B cell (primary cell): ENCODE results near the gene ZNF14. TPM values are rescaled to one million over a fixed set of nuclear protein-coding genes. Genes with fewer than 3 reads are reported as not detected.

Source experiments
- ATAC-seq: fragments of 200-7000 bp; cut with Tn5 transposase; one replicate; pipeline ENCODE4 v1.10.0; 2021; ENCODE audit warnings: low read depth, mild to moderate bottlenecking, moderate number of reproducible peaks, moderate library complexity
- CTCF ChIA-PET: fragments of 350-600 bp; sonication (Branson Sonifier 250); formaldehyde crosslinking; loops from one replicate; lab custom pipeline; 2021; ENCODE audit warnings: antibody characterized with exemption, inconsistent platforms; lab: Charles Lee
- POLR2A ChIA-PET: fragments of 350-600 bp; sonication (Branson Sonifier 250); formaldehyde crosslinking; loops from one replicate; lab custom pipeline; 2021; ENCODE audit warnings: antibody characterized with exemption; lab: Charles Lee
- DNase-seq: peaks from one replicate; pipeline ENCODE4 v3.0.0; 2013
- H2AFZ ChIP-seq: 2 replicates; pipeline ENCODE4 v1.6.1; 2012; ENCODE audit warnings: mild to moderate bottlenecking, low read depth, low read length; ENCODE audit not compliant: insufficient read depth, poor library complexity, severe bottlenecking
- H3K27ac ChIP-seq, 2 donors: 1 replicate in 1 of 2; 2 replicates in 1 of 2; pipeline ENCODE4 v1.5.1; 2012 to 2013; ENCODE audit warnings: low read length in 2 of 2, mild to moderate bottlenecking in 2 of 2, moderate library complexity in 1 of 2
- H3K27me3 ChIP-seq, 4 experiments: fragments of 200-600 bp in 1 of 4; sonication (generic) in 1 of 4; replicated peaks in 1 of 4; 1 replicate in 2 of 4; 2 replicates in 2 of 4; pipeline versions ENCODE4 v1.6.1 to v1.7.0; 2013 to 2016; ENCODE audit warnings: low read length in 3 of 4, mild to moderate bottlenecking in 2 of 4, mixed read lengths in 1 of 4, moderate library complexity in 1 of 4; ENCODE audit not compliant: insufficient read depth in 4 of 4, control insufficient read depth in 3 of 4; ENCODE audit errors: control extremely low read depth in 1 of 4
- H3K36me3 ChIP-seq, 2 experiments: replicated peaks in 1 of 2; 1 replicate in 1 of 2; 2 replicates in 1 of 2; pipeline versions ENCODE4 v1.6.1 to v1.7.1; 2013; ENCODE audit warnings: low read length in 1 of 2; ENCODE audit not compliant: insufficient read depth in 2 of 2, control insufficient read depth in 1 of 2; ENCODE audit errors: control extremely low read depth in 1 of 2, extremely low read depth in 1 of 2
- H3K4me1 ChIP-seq, 2 donors: fragments of 200-600 bp in 1 of 2; sonication (generic) in 1 of 2; 1 replicate in 1 of 2; 2 replicates in 1 of 2; pipeline versions ENCODE4 v1.5.1 to v1.6.1; 2013 to 2017; ENCODE audit warnings: low read length in 2 of 2; ENCODE audit not compliant: control insufficient read depth in 2 of 2, insufficient read depth in 2 of 2
- H3K4me2 ChIP-seq: replicated peaks from 2 replicates; pipeline ENCODE3; 2012; ENCODE audit warnings: mild to moderate bottlenecking, low read depth, low read length; ENCODE audit not compliant: poor library complexity, severe bottlenecking
- H3K4me3 ChIP-seq, 5 experiments: fragments of 200-600 bp in 1 of 5; sonication (generic) in 1 of 5; 1 replicate in 3 of 5; 2 replicates in 2 of 5; pipeline versions ENCODE4 v1.5.1 to v1.7.0; 2011 to 2016; ENCODE audit warnings: low read length in 4 of 5, mild to moderate bottlenecking in 4 of 5, low read depth in 2 of 5, control low read depth in 1 of 5, moderate library complexity in 1 of 5; ENCODE audit not compliant: insufficient read depth in 1 of 5; ENCODE audit errors: control extremely low read depth in 1 of 5, extremely low read depth in 1 of 5
- H3K79me2 ChIP-seq: fragments of 200-600 bp; sonication (generic); one replicate; pipeline ENCODE4 v1.6.0; 2016; ENCODE audit warnings: low read length; ENCODE audit not compliant: control insufficient read depth, insufficient read depth
- H3K9ac ChIP-seq: fragments of 200-600 bp; sonication (generic); 2 replicates; pipeline ENCODE4 v1.6.1; 2017; ENCODE audit warnings: mild to moderate bottlenecking, low read length, moderate library complexity
- H3K9me3 ChIP-seq, 3 donors: one replicate each; pipeline versions ENCODE4 v1.6.1 to v1.7.1; 2013; ENCODE audit warnings: low read length in 2 of 3; ENCODE audit not compliant: control insufficient read depth in 2 of 3, insufficient read depth in 1 of 3; ENCODE audit errors: control extremely low read depth in 1 of 3
- H4K20me1 ChIP-seq: 2 replicates; pipeline ENCODE4 v1.6.0; 2012; ENCODE audit warnings: mild to moderate bottlenecking, low read length; ENCODE audit not compliant: insufficient read depth, control insufficient read depth, poor library complexity, severe bottlenecking
- H3K27ac Mint-ChIP-seq: one replicate; pipeline ENCODE4 v1.8.0; 2021; ENCODE audit warnings: mixed read lengths
- H3K27me3 Mint-ChIP-seq: one replicate; pipeline ENCODE4 v1.8.0; 2021; ENCODE audit warnings: mixed read lengths
- H3K4me1 Mint-ChIP-seq: one replicate; pipeline ENCODE4 v1.8.0; 2021; ENCODE audit warnings: mixed read lengths
- H3K4me3 Mint-ChIP-seq: one replicate; pipeline ENCODE4 v1.8.0; 2021; ENCODE audit warnings: mixed read lengths
- H3K9me3 Mint-ChIP-seq: one replicate; pipeline ENCODE4 v1.8.0; 2022; ENCODE audit warnings: mixed read lengths; ENCODE audit not compliant: insufficient read depth
- EZH2 ChIP-seq: IDR thresholded peaks from 2 replicates; pipeline ENCODE4 v1.6.1; 2012; ENCODE audit warnings: borderline replicate concordance, low read depth, mild to moderate bottlenecking, moderate library complexity, low read length; ENCODE audit not compliant: insufficient read depth, poor library complexity, severe bottlenecking
- WGBS: methylation state at CpG from one replicate; pipeline ENCODE4 v1.1.5; 2013; ENCODE audit warnings: missing lambda C conversion rate; ENCODE audit not compliant: insufficient coverage; 5-methylcytosine and 5-hydroxymethylcytosine counted together
- intact Hi-C: fragments of 100-400 bp; cut with micrococcal nuclease; formaldehyde crosslinking; loops from one replicate; pipeline ENCODE4 v1.10.0; 2022
- polyA plus RNA-seq: library from polyadenylated mRNA; depleted of rRNA; stranded (reverse); fragments of >200 nt; gene quantifications from 2 replicates; pipeline ENCODE4 v1.2.3, GENCODE V29; 2012
- total RNA-seq, 2 donors: library from RNA; stranded (reverse); fragments of 120-200 nt in 1 of 2; gene quantifications; 1 replicate in 1 of 2; 2 replicates in 1 of 2; pipeline versions ENCODE4 v1.2.3 to v1.2.4, GENCODE V29; 2013 to 2022
- TF ChIP-seq, protein P1 (sequence below): fragments of 200-600 bp; IDR thresholded peaks from one replicate; pipeline ENCODE4 v1.8.0; 2022; ENCODE audit warnings: antibody characterized with exemption, mild to moderate bottlenecking

ZNF14 gene
- total and polyA plus RNA-seq, 2 donors (not counting 1 experiment from before 2014, with no cell fraction given) = 3.4 to 21.0 TPM

DNA sequence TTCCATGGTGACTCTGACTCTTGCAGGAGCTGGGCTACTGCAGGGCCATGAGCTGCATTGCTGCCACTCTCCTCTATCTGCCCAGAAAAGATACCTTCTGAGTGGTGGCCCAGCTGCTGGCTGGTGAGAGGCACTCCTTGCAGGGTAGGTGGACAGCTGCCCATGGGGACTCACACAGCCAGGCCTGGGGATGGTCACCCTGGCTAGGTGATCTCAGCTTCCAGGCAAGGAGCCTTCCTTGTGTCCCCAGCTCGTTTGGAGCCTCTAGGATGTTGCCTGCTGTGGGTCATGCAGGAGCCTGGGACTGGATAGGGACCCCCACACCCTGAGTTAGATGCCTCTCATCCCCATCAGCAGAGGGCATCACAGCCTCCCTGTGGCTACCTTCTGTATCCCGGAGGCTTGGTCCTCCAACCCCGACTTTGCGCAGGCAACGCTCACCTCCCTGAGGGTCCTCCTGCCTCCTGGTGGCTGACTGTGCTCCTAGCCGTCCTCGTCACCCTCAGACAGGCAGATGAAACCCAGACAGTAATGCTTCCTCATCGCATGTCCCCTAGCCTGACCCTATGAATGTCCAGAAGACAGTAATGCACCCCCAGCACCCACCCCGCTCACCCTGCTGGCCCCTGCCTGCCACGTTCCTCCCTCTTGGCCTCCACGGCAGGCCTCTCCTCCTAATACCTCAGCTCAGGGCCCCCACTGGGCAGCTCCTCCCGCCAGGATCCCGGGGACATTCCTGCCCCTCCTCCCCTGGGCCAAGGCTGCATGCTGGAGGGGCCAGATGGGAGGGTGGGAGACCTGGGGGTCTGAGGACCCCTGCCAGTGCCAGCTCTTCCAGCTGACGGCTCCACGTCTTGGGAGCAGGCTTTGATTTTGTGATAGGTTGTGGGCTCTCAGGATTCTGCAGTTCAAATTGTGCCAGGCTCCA lies 13.6 kb upstream of the ZNF14 start:
- H3K4me3 Mint-ChIP-seq = no peak overlapping the region
- H3K4me3 ChIP-seq = no peak overlapping the region
- no peak for ATAC-seq
- H3K9me3 ChIP-seq = peaks cover 0 to 14% (median 0%) of the 10 kb centered on the region in 3 donors
- no peak overlapping the region for H2AFZ ChIP-seq
- TF ChIP-seq, protein P1, sequence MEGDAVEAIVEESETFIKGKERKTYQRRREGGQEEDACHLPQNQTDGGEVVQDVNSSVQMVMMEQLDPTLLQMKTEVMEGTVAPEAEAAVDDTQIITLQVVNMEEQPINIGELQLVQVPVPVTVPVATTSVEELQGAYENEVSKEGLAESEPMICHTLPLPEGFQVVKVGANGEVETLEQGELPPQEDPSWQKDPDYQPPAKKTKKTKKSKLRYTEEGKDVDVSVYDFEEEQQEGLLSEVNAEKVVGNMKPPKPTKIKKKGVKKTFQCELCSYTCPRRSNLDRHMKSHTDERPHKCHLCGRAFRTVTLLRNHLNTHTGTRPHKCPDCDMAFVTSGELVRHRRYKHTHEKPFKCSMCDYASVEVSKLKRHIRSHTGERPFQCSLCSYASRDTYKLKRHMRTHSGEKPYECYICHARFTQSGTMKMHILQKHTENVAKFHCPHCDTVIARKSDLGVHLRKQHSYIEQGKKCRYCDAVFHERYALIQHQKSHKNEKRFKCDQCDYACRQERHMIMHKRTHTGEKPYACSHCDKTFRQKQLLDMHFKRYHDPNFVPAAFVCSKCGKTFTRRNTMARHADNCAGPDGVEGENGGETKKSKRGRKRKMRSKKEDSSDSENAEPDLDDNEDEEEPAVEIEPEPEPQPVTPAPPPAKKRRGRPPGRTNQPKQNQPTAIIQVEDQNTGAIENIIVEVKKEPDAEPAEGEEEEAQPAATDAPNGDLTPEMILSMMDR = no peak
- TF ChIP-seq EZH2 = no peak
- H3K27ac Mint-ChIP-seq = no peak overlapping the region
- H4K20me1 ChIP-seq = no peaks in the 10 kb centered on the region
- peak; percentile 5 for DNase-seq
- no peaks in the 10 kb centered on the region for H3K27me3 Mint-ChIP-seq
- intact Hi-C loops = no loop called here
- WGBS = 81% methylated on average over 13 of the region's 15 CpGs
- CTCF ChIA-PET = interaction anchor here (0.9 kb wide), 1 partner anchor 214 kb away, joined by 3 read pairs; no protein-coding TSS in a partner anchor
- H3K4me1 Mint-ChIP-seq = no peaks in the 10 kb centered on the region
- no peak overlapping the region for H3K4me2 ChIP-seq
- no peaks in the 10 kb centered on the region for H3K27me3 ChIP-seq
- H3K9ac ChIP-seq = no peak overlapping the region
- POLR2A ChIA-PET = no interaction called here
- H3K27ac ChIP-seq = no peak overlapping the region
- peaks cover 0 to 3% of the 10 kb centered on the region in 2 donors for H3K4me1 ChIP-seq
- H3K9me3 Mint-ChIP-seq = peaks cover 2% of the 10 kb centered on the region
- no peaks in the 10 kb centered on the region for H3K36me3 ChIP-seq
- H3K79me2 ChIP-seq = no peaks in the 10 kb centered on the region
